NCI-H345 treated with DMSO at 0.1 percent for 48 hours (cell line): Measurements from ENCODE around the gene ANKS1B.
A peak's percentile ranks its signal among the peaks of the same experiment; 100 is the strongest.

Experiments
- DNase-seq: peaks from one replicate; lab custom pipeline; 2025; ENCODE audit not compliant: unreplicated experiment; lab: John Stamatoyannopoulos, UW

The ANKS1B gene

DNA sequence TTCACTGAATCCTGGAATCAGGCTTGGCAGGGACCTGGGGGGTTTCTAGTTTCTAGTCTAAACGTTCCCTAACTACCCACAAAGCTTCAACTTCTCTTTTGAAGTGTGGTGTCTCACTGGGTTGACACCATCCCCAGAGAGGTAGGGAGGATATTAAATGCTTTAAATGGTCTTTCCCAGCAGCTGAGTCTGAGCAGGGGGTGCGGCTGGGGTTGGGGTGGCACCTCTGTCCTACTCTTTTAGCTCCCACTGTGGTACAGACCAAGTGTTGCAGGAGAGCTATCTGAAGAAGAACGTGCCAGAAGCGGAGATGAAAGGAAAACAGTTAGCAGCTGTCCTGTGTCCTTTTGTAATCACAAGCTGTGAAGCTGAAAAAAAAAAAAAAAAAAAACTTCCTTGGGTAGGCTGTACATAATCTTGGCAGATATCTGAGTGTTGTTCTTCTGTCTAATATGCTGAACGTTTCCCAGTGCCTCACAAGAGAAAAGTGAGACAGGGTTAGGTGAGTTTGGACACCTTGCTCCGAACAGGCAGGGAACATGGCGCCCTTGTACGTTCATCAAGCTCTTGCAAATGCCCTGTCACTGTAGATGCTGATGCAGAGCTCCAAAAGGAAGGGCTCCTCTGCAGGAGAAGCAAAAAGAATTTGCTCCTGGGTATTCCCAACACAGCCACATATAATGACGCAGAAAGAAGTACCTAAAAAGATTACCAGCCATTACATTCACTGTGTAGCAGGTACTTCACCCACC is 892.5 kb downstream of the ANKS1B start:
- DNase-seq = no peak

- peak; percentile 22 for DNase-seq
These were observed 897.5 kb downstream of the ANKS1B start for GRCh38 chr12:99087278-99087677.

DNA sequence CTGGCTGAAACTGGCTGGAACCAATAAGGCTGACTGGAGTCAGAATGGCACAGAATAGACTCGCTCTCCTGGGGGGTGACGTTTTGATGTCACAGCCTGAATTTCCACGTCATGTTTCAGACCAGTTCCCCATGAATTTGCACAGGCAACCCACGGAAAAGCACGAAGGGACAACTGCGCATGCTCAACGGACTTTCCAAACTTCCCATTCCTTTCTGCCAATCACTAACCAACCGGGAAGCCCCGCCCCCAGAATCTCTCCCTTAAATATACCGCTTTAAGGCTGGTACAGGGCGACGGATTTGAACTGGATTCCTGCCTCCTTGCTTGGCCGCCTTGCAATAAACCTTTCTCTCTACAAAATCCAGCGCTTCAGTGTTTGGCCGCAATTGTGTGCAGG is 904.9 kb downstream of the ANKS1B start:
- DNase-seq = no peak

- peak; percentile 53 for DNase-seq
These were observed 915.6 kb downstream of the ANKS1B start for GRCh38 chr12:99068993-99069747.

DNA sequence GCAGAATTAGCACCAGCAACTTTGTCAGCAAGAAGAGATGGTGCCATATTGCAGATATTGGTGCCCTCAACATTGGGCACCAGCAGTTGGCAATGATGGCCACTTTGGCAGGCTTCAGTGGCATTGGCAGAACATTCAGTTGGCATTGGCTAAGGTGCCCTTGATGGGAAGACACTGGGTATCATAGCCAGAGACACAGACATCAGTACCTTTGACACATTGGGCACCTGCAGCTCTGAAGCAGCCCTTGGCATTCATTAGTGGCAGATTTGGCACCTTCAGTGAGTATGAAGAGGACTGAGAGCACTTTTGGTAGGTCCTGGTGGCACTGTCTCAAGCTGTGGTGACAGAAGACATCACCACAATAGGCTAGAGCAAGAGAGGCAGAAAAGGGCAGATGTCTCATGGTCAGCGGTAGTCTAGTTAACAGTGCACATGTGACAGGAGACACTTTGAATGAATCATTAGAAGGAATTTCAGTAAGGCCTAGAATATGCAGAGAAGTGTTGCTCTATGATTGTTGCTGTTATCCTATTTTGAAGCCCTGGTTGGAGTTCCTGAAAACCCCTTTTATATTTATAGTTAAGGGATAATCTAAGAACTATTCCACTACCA is 917.5 kb downstream of the ANKS1B start:
- no peak for DNase-seq

GRCh38 chr12:99066726-99067125 is 918.0 kb downstream of the ANKS1B start:
- no peak for DNase-seq

DNA sequence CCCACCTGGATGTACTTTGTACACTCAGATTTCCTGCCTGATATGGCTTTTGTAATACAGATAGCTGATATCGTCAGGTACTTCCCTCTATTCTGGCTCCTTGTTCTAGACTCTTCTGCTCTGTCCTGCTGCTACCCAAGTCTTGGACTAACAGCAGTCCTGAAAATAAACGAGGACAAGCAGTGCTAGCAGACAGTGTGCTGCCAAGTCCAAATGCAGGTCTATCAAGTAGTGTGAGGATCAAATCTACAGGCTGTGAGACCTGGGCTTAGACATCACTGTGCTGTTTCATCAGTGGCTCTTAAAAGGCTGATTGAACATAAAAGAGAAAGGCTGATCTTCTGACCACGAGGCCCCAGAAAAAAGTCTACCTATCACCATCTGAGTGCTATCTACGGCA is 921.6 kb downstream of the ANKS1B start:
- no peak for DNase-seq

DNA sequence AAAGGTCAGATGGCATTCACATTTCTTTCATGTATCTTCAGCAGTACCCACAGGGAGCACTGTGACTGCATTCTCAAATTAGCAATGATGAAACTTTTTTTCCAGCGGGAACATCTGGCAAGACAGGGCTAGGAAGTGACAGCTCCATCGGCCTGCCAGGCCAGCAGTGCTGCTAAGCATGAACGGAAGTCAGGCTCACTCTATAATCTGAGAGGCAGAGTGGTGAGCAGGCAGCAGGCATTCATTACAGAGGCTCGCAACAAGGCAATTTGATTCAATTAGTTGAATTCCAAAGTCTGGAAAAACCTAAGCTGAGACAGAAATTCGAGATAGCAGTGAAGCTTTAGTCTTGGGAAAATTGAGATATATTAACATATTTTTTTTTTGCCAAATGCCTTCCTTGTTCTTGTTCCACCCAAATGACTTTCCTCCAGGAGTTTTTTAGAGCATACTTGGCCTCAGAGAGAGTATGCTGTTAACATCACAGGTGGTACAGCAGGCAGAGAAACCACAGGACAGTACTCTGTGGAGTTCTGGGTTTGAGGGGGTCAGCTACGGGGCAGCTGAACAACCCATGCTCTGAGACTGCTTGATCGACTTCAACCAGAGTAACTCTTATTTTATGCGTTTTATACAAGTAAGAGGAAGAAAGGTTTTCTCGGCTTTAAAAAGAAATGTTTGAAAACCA is 924.8 kb downstream of the ANKS1B start:
- no peak for DNase-seq

- DNase-seq = no peak
These were observed 927.1 kb downstream of the ANKS1B start for GRCh38 chr12:99057670-99058069.

GRCh38 chr12:99056186-99056585 is 928.5 kb downstream of the ANKS1B start:
- DNase-seq = no peak

- DNase-seq = no peak
These were observed 929.4 kb downstream of the ANKS1B start for GRCh38 chr12:99055299-99055698.

DNA sequence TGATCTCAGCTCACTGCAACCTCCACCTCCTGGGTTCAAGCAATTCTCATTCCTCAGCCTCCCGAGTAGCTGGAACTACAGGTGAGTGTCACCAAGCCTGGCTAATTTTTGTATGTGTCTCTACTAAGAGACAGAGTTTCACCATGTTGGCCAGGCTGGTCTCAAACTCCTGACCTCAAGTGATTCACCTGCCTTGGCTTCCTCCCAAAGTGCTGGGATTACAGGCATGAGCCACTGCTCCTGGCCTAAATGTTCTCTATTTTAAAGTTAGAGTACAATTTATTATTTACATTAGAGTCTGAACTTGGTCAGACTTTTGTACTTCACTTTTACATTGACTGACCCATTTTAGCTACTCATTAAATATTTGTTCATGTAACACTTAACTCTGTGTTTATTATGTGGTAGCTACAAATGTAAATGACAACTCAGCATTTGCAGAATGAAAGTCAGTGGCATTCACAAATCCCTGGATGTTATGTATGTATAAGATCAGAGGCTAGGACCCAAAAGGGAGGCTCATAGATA is 930.1 kb downstream of the ANKS1B start:
- no peak for DNase-seq

GRCh38 chr12:99053616-99054362 is 930.9 kb downstream of the ANKS1B start:
- no peak for DNase-seq

DNA sequence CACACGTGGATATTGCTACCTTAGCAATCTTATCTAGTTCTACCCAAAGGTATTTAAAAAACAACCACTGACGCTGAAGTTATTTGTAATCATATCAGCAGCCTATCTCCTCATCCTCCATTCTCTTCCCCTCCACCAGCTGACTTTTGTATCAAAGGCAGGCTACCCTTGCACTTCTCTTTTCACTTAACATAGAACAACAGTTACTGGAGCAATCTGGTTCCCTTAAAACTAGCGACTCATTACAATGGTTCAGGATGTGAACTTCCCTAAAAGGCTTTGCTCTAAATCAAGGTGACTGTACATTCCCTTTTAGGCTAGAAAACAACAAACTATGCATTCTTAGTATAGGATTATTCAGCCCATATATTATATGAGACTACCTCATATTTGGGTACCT is 935.0 kb downstream of the ANKS1B start:
- DNase-seq = no peak

- DNase-seq = no peak
These were observed 939.6 kb downstream of the ANKS1B start for GRCh38 chr12:99045158-99045557.

DNA sequence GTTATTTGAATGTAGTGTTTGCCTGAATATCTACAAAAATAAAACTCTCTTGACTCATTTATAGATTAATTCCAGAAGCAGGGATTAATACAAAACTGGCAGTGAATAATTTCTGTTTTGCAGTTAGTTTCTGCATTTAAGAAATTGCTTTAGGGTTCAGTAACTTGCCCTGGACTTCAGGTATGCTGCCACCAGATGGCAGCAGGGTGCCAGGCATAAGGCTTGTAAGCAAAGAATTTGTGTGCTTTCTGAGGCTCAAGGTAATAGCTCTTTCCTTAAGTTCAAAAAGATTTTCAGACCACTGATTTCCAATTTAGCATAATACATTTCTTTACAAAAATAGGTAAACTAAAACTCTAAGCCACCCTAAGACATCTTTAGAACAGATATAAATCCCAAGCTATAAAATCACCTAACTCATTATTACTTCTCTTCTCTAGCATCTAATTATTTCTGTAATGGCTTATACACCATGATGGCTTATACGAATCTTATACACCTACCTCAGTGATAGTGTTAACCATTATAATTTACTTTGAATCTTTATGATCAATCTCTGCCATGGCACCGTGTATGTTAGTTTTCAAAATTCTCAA is 941.3 kb downstream of the ANKS1B start:
- peak; percentile 61 for DNase-seq

DNA sequence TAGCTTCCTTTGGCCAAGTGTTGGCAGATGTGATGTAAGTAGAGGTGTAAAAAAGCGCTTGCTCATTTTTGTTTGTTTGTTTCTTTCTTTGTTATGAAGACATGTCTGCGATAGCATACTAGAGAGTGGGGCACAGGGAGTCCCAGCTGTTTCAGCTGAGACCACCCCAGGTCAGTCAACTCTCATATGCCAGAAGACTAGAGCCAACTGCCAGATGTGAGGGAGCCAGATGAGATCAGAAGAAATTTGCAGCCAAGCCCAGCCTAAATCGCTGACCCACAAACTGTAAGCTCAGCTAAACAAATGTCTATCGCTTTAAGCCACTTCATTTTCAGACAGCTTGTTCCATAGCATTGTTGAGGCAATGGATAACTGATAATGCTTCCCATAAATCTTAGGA is 942.5 kb downstream of the ANKS1B start:
- DNase-seq = no peak

DNA sequence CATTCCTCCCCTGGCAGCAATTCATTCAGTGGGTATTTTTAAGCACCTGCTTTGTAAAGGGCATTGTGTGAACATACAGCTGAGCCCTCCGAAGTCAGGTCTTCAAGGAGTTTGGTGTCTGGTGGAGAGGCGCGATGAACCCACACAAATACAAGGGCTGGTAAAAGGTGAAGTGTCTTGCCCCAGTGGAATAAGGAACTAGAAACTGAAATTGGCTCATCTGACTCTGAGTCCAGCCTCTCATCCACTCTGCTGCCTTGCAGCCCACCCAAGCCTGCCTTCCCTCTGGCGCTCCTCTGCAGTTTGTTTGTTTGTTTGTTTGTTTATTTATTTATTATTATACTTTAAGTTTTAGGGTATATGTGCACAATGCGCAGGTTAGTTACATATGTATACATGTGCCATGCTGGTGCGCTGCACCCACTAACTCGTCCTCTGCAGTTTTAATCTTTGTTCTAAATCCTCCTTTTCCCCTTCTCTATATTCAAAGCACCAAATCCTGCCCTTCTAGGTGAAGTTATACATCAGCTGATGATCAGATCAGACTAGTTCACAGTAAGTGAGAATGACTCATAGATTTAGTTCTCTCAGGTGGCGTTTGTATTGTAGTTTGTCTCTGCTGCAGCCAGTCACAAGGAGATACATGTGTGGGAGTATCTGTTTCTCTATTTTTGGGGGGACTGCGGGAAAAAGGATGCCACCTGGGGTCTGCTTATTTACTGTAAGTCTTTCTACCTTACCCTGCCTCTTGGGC is 945.2 kb downstream of the ANKS1B start:
- no peak for DNase-seq

DNA sequence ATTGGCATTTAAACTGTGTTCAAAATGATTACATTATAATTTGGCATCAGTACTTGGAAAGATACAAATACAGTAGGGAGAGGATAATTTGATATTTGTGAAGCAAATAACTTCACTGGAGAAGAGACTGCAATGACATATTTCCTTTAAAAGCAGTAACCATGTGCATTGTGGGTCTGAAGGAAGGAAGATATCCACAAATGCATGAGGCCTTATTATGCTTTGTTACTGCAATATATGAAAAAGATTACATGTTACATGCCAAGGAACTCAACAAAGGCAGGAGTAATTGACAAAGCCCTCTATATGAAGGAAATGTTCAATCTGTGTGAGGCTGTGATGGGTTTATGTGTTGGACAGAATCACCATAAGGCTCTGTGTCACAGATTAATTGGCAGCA is 948.2 kb downstream of the ANKS1B start:
- DNase-seq = no peak
